Measurements from ENCODE around the gene KRTAP12-2.

DNA sequence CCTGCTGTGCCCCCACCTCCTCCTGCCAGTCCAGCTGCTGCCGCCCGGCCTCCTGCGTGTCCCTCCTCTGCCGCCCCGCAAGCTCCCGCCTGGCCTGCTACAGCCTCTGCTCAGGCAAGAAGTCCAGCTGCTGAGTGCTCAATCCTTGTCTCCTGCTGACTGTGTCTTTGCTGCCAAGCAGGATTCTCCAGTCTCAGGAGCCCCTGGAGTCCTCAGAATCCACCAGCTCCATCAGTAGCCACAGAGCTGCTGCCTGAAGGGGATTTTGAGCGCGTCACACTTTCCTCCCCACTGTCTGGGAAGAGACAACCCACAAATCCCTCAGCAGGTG is 19.5 kb downstream of the KRTAP12-2 start:
- TF ChIP-seq, protein P1, sequence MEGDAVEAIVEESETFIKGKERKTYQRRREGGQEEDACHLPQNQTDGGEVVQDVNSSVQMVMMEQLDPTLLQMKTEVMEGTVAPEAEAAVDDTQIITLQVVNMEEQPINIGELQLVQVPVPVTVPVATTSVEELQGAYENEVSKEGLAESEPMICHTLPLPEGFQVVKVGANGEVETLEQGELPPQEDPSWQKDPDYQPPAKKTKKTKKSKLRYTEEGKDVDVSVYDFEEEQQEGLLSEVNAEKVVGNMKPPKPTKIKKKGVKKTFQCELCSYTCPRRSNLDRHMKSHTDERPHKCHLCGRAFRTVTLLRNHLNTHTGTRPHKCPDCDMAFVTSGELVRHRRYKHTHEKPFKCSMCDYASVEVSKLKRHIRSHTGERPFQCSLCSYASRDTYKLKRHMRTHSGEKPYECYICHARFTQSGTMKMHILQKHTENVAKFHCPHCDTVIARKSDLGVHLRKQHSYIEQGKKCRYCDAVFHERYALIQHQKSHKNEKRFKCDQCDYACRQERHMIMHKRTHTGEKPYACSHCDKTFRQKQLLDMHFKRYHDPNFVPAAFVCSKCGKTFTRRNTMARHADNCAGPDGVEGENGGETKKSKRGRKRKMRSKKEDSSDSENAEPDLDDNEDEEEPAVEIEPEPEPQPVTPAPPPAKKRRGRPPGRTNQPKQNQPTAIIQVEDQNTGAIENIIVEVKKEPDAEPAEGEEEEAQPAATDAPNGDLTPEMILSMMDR (conservative IDR thresholded peaks at IDR 0.05; ENCODE audit: low read depth, low read length), result no peak
- TF ChIP-seq EZH2 (IDR thresholded peaks at IDR 0.05; ENCODE audit: borderline replicate concordance, low read depth, low read length, poor library complexity, severe bottlenecking), result no peak

Data from A673 (cell line).